ENCODE results near the gene DBP. TPM values are rescaled to one million over a fixed set of nuclear protein-coding genes. Genes with fewer than 3 reads are reported as not detected.

DBP gene
- total and polyA plus RNA-seq, 2 experiments from 2014 or later: 3.7 to 5.9 TPM

- H3K27me3 ChIP-seq (replicated peaks; ENCODE audit: insufficient read depth): no peaks in the 10 kb centered on the region
- no peak overlapping the region for H3K4me3 ChIP-seq
- in situ Hi-C loops (cut with MboI): no loop called here
- no peaks in the 10 kb centered on the region for H3K36me3 ChIP-seq (ENCODE audit: low read depth)
- no peaks in the 10 kb centered on the region for H4K20me1 ChIP-seq (ENCODE audit: insufficient read depth)
- no peak for DNase-seq
- no peaks in the 10 kb centered on the region for H3K79me2 ChIP-seq (ENCODE audit: insufficient read depth)
- no peak overlapping the region for H3K4me2 ChIP-seq (ENCODE audit: unreplicated experiment)
- H3F3A ChIP-seq (ENCODE audit: insufficient read depth): peaks cover 2% of the 10 kb centered on the region
- no peak overlapping the region for H2AFZ ChIP-seq
- H3K27ac ChIP-seq: no peak overlapping the region
- no peaks in the 10 kb centered on the region for H3K9me2 ChIP-seq (ENCODE audit: insufficient read depth)
- H3K9me3 ChIP-seq (ENCODE audit: low read depth): no peaks in the 10 kb centered on the region
- TF ChIP-seq EZH2phosphoT487 (IDR thresholded peaks at IDR 0.05; ENCODE audit: insufficient read depth, low read depth): no peak
- TF ChIP-seq EZH2 (IDR thresholded peaks at IDR 0.05; ENCODE audit: insufficient read depth, poor library complexity, severe bottlenecking): no peak
- H3K9ac ChIP-seq: no peak overlapping the region
- H3K4me1 ChIP-seq (ENCODE audit: insufficient read depth): peaks cover 7% of the 10 kb centered on the region
- 90 to 94% methylated on average over 6 of the region's 6 CpGs for WGBS, 2 experiments (ENCODE audit: low coverage in 1 of 2, low lambda C conversion rate in 2 of 2, missing lambda C conversion rate in 2 of 2)
These were observed 9.8 kb downstream of the DBP start for GRCh38 chr19:48627201-48627864.

DNA sequence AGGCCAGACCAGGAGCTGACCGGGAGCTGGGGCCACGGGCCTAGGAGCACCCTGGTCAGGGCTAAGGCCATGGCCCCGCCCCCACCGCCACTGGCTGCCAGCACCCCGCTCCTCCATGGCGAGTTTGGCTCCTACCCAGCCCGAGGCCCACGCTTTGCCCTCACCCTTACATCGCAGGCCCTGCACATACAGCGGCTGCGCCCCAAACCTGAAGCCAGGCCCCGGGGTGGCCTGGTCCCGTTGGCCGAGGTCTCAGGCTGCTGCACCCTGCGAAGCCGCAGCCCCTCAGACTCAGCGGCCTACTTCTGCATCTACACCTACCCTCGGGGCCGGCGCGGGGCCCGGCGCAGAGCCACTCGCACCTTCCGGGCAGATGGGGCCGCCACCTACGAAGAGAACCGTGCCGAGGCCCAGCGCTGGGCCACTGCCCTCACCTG, 11.3 kb downstream of the DBP start:
- no peak overlapping the region for H3K27ac ChIP-seq
- no peaks in the 10 kb centered on the region for H3K9me2 ChIP-seq (ENCODE audit: insufficient read depth)
- 95 to 100% methylated on average over 9 to 30 of the region's 30 CpGs for WGBS, 2 experiments (ENCODE audit: low coverage in 1 of 2, low lambda C conversion rate in 2 of 2, missing lambda C conversion rate in 2 of 2)
- H3K9me3 ChIP-seq (ENCODE audit: low read depth): no peaks in the 10 kb centered on the region
- no peaks in the 10 kb centered on the region for H3K27me3 ChIP-seq (replicated peaks; ENCODE audit: insufficient read depth)
- H3K9ac ChIP-seq: no peak overlapping the region
- DNase-seq: no peak
- in situ Hi-C loops (cut with MboI): no loop called here
- H3K4me3 ChIP-seq: no peak overlapping the region
- H4K20me1 ChIP-seq (ENCODE audit: insufficient read depth): no peaks in the 10 kb centered on the region
- TF ChIP-seq EZH2phosphoT487 (IDR thresholded peaks at IDR 0.05; ENCODE audit: insufficient read depth, low read depth) (no peak), EZH2 (IDR thresholded peaks at IDR 0.05; ENCODE audit: insufficient read depth, poor library complexity, severe bottlenecking) (no peak)
- peaks cover 7% of the 10 kb centered on the region for H3K4me1 ChIP-seq (ENCODE audit: insufficient read depth)
- H3F3A ChIP-seq (ENCODE audit: insufficient read depth): no peaks in the 10 kb centered on the region
- H2AFZ ChIP-seq: no peak overlapping the region
- no peaks in the 10 kb centered on the region for H3K36me3 ChIP-seq (ENCODE audit: low read depth)
- peaks cover 8% of the 10 kb centered on the region for H3K79me2 ChIP-seq (ENCODE audit: insufficient read depth)
- no peak overlapping the region for H3K4me2 ChIP-seq (ENCODE audit: unreplicated experiment)

DNA sequence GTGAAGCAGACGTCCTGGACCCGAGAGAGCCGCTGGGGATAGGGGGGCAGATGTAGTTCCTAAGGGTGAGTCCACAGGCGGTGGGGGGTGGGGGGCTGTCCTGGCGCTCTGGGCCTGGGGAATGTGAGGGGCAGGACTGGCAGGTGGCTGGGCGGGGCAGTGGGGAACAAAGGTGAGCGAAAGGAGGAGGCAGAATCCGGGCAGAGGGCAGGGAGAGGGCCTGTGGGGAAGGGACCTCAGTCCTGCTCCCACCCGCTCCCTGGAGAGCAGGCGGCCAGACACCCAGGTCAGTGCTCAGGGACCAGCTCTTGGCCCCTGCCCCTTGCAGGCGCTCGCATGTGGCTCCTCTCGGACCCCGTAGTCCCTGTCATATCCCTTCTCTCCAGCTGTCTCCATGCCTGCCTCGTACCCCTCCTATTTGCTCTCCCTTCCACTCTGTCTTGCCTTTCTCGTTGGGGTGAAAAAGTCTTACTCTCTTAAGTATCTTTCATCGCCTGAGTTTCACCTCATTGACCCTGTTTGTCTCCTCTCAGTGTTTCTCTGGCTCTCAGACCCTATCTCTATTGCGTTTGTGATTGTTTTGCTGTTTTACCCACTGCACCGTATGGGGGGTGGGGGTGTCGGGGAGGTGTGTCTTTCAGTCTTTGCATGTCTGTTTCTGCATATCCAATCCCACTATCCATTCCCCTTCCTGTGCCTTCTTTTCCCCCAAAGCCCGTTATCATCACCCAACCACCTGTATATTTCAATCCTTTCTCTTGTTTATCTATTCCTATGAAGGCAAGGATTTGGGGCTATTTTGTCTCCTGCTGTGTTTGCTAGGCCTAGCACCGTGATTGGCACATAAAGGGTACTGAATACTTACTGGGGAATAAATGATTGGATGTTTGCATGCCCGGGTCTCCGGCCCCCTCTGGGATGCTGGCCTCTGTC, 12.1 kb downstream of the DBP start:
- Histone ChIP-seq H3K27ac (no peak overlapping the region), H3K4me3 (peak overlapping the region; percentile 63), H3K79me2 (ENCODE audit: insufficient read depth) (peaks cover 16% of the 10 kb centered on the region), H3F3A (ENCODE audit: insufficient read depth) (no peaks in the 10 kb centered on the region), H2AFZ (no peak overlapping the region), H3K9me2 (ENCODE audit: insufficient read depth) (no peaks in the 10 kb centered on the region), H3K4me1 (ENCODE audit: insufficient read depth) (peaks cover 10% of the 10 kb centered on the region), H3K36me3 (ENCODE audit: low read depth) (no peaks in the 10 kb centered on the region), H3K9me3 (ENCODE audit: low read depth) (no peaks in the 10 kb centered on the region), H3K9ac (peak overlapping the region; percentile 75), H4K20me1 (ENCODE audit: insufficient read depth) (no peaks in the 10 kb centered on the region), H3K27me3 (replicated peaks; ENCODE audit: insufficient read depth) (no peaks in the 10 kb centered on the region), H3K4me2 (ENCODE audit: unreplicated experiment) (peak overlapping the region; percentile 71)
- no peak for DNase-seq
- in situ Hi-C loops (cut with MboI): no loop called here
- 64 to 67% methylated on average over 21 to 24 of the region's 24 CpGs for WGBS, 2 experiments (ENCODE audit: low coverage in 1 of 2, low lambda C conversion rate in 2 of 2, missing lambda C conversion rate in 2 of 2)
- TF ChIP-seq EZH2phosphoT487 (IDR thresholded peaks at IDR 0.05; ENCODE audit: insufficient read depth, low read depth) (no peak), EZH2 (IDR thresholded peaks at IDR 0.05; ENCODE audit: insufficient read depth, poor library complexity, severe bottlenecking) (no peak)

GRCh38 chr19:48624067-48624594, 13.0 kb downstream of the DBP start:
- no peaks in the 10 kb centered on the region for H3K36me3 ChIP-seq (ENCODE audit: low read depth)
- H3K4me2 ChIP-seq (ENCODE audit: unreplicated experiment): peak overlapping the region; percentile 72
- H3K9ac ChIP-seq: peak overlapping the region; percentile 75
- TF ChIP-seq EZH2phosphoT487 (IDR thresholded peaks at IDR 0.05; ENCODE audit: insufficient read depth, low read depth) (no peak), EZH2 (IDR thresholded peaks at IDR 0.05; ENCODE audit: insufficient read depth, poor library complexity, severe bottlenecking) (no peak)
- no peaks in the 10 kb centered on the region for H3K9me2 ChIP-seq (ENCODE audit: insufficient read depth)
- peak overlapping the region; percentile 80 for H2AFZ ChIP-seq
- peak overlapping the region; percentile 57 for H3K27ac ChIP-seq
- WGBS, 2 experiments (ENCODE audit: low coverage in 1 of 2, low lambda C conversion rate in 2 of 2, missing lambda C conversion rate in 2 of 2): 2 to 3% methylated on average over 31 to 40 of the region's 40 CpGs
- H3K4me3 ChIP-seq: peak overlapping the region; percentile 66
- peaks cover 22% of the 10 kb centered on the region for H3K79me2 ChIP-seq (ENCODE audit: insufficient read depth)
- DNase-seq: peak; percentile 100
- in situ Hi-C loops (cut with MboI): no loop called here
- H3K27me3 ChIP-seq (replicated peaks; ENCODE audit: insufficient read depth): no peaks in the 10 kb centered on the region
- H3K4me1 ChIP-seq (ENCODE audit: insufficient read depth): peaks cover 11% of the 10 kb centered on the region
- H4K20me1 ChIP-seq (ENCODE audit: insufficient read depth): no peaks in the 10 kb centered on the region
- no peaks in the 10 kb centered on the region for H3K9me3 ChIP-seq (ENCODE audit: low read depth)
- no peaks in the 10 kb centered on the region for H3F3A ChIP-seq (ENCODE audit: insufficient read depth)

All from GM23248 (cell line).